Measurements from ENCODE around the gene GLRX5.

DNA sequence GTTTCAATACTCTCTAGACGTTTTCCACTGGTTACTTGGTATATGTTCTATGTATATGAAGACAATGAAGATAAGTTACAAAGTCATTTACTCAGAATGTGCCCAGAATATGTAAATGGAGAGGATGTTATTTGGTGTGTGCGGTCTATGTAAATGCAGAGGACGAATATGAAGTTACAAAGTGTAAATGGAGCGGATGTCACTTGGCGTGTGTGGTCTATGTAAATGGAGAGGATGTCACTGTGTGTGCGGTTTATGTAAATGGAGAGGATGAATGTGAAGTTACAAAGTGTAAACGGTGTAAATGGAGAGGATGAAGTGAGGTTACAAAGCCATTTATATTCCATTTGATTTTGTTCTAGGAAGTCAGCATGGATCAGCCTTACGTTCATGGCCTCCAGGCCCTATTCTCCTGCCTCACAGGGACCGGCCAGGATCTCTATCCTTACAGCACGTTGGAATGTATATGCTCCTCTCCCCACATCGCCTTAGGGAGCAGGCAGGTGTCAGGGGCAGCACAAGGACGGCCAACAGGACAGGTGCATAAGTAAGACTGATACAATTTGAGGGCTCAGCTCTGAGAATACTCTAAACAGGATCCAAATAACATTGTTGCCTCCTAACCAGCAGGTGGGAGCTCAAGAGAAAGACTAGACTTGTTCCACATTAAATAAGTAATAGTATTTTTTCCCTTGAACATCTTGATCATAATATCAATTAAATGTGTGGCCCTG lies 42.4 kb downstream of the GLRX5 start:
- TF ChIP-seq, protein P1, sequence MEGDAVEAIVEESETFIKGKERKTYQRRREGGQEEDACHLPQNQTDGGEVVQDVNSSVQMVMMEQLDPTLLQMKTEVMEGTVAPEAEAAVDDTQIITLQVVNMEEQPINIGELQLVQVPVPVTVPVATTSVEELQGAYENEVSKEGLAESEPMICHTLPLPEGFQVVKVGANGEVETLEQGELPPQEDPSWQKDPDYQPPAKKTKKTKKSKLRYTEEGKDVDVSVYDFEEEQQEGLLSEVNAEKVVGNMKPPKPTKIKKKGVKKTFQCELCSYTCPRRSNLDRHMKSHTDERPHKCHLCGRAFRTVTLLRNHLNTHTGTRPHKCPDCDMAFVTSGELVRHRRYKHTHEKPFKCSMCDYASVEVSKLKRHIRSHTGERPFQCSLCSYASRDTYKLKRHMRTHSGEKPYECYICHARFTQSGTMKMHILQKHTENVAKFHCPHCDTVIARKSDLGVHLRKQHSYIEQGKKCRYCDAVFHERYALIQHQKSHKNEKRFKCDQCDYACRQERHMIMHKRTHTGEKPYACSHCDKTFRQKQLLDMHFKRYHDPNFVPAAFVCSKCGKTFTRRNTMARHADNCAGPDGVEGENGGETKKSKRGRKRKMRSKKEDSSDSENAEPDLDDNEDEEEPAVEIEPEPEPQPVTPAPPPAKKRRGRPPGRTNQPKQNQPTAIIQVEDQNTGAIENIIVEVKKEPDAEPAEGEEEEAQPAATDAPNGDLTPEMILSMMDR (IDR thresholded peaks at IDR 0.05; ENCODE audit: poor library complexity): no peak
- no peak for TF ChIP-seq EZH2 (IDR thresholded peaks at IDR 0.05; ENCODE audit: borderline replicate concordance)
- TF ChIP-seq EZH2phosphoT487 (IDR thresholded peaks at IDR 0.05; ENCODE audit: low read depth, severe bottlenecking, unreplicated experiment): no peak

Measured in hepatocyte (in vitro differentiated cells).